Measurements from ENCODE around the gene CYBA.

The CYBA gene

GRCh38 chr16:88650749-88651275, at the start of gene CYBA:
TSS of gene CYBA (minus strand) at chr16:88651053. CDS start at chr16:88651013, 40 bp downstream.
- peak; percentile 99 for DNase-seq

GRCh38 chr16:88700322-88700635, 49.4 kb upstream of the CYBA start:
- DNase-seq: no peak

- DNase-seq: no peak
Observed at GRCh38 chr16:88699180-88699579, 48.3 kb upstream of the CYBA start.

DNA sequence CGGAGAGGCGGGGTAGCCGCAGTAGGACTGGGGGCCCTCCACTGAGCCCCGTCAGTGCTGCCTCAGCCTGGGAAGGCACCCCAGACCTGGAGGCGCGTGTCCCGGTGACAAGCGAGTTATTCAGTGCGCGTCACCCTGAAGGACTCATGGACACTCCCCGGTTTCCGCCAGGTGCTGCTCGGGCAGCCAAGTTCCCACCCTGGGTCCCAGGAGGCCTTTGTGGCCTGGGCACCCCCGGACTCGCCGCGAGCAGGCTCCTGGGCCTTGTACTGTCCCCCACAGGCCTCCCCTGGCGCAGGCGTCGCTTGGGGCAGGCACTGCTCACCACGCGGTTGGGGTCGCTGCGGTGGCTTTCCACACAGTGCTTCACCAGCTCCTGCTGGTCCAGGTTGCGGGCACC, 47.8 kb upstream of the CYBA start:
- no peak for DNase-seq

- peak; percentile 94 for DNase-seq
Observed at GRCh38 chr16:88697831-88698615, 47.2 kb upstream of the CYBA start.

GRCh38 chr16:88697116-88697830, 46.4 kb upstream of the CYBA start:
- DNase-seq: no peak

GRCh38 chr16:88696441-88696840, 45.6 kb upstream of the CYBA start:
- no peak for DNase-seq

DNA sequence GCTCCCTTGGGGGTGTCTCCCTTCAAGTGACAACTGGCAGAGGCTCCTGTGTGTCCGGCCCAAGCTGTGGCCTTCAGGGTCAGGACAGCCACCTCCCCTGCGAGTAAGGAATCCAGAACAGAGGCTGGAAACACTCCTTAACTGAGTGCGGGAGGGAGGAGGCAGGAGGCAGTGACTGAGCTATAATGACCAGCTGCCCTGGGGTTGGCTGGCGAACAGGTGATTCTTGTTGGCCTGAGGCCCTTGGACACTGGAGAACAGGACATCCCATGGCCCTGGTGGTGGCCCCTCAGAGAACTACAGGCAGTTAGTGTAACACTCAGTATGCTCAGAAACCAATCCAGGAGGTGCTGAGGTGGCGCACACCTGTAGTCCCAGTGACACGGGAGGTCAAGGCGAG, 44.9 kb upstream of the CYBA start:
- no peak for DNase-seq

GRCh38 chr16:88695218-88695617, 44.4 kb upstream of the CYBA start:
- DNase-seq: no peak

- DNase-seq: no peak
Observed at GRCh38 chr16:88694221-88695087, 43.6 kb upstream of the CYBA start.

- DNase-seq: no peak
Observed at GRCh38 chr16:88693420-88694177, 42.7 kb upstream of the CYBA start.

DNA sequence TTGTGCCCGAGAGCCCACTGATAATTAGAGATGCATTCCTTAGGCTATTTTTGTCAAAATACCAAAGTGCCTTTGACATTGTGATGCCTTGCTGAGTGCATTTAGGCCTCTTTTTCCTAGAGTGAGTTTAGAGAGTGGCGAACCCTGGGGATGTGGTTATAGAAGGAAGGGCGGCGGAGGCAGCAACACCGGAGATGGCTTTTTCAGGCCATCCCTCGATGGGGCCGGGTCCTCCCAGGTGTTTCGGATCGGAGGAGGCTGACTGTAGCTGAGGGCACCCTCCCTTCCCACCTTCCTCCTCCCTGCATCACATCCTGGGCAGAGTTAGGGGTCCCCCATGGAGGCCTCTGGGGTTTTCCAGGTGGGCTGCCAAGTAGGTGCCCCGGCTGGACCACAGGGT, 42.0 kb upstream of the CYBA start:
- DNase-seq: no peak

GRCh38 chr16:88691924-88692560, 41.2 kb upstream of the CYBA start:
- DNase-seq: no peak

GRCh38 chr16:88691129-88691813, 40.4 kb upstream of the CYBA start:
- no peak for DNase-seq

DNA sequence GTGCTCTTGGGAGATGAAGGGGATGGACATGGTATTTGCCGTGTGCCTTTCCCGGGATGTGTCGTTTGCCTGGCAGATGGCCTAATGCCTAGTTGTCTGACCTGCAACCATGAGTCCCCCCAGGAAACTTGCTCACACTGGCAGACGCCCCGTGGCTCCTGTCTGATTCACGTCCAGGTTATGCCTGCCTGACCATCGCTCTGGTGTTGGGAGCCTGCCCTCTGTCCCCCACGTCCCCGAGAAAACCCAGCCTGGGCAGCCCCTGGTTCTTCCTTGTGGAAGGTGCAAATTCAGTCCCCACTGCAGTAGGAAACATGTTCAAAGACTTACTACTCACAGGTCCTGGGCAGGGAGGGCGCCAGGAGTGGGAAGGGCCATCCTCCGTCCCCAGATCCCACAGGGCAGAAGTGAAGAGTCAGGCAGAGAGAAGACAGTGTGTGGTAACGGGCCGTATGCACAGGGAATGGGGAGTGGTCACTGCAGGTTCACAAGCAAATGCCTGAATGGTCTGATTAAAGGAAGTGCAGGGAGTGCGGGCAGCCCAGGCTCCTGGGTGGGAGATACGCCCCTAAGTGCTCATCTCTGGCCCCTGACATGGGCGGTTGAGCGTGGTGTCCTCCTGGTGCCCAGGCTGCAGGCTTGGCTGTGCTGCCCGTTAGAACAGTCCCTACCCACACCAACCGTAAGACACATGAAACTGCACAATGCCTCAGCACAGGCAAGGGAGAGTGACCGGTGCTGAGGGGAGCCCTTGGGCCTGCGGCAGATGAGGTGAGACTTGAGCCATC, 39.7 kb upstream of the CYBA start:
- no peak for DNase-seq

- no peak for DNase-seq
Observed at GRCh38 chr16:88688013-88688778, 37.3 kb upstream of the CYBA start.

GRCh38 chr16:88687676-88688012, 36.8 kb upstream of the CYBA start:
- no peak for DNase-seq

- DNase-seq: no peak
Observed at GRCh38 chr16:88687254-88687576, 36.4 kb upstream of the CYBA start.

GRCh38 chr16:88686439-88687253, 35.8 kb upstream of the CYBA start, which contains the start of gene SNAI3:
TSS of gene SNAI3 (minus strand) at chr16:88686507. CDS start at chr16:88686406, 101 bp downstream.
- peak; percentile 99 for DNase-seq
